Stomach (tissue), 4 donors: ENCODE results near the gene MAB21L4.

ENCODE experiments used
- EP300 ChIP-seq: sonication (generic); formaldehyde crosslinking; IDR thresholded peaks from one replicate; pipeline ENCODE4 v1.6.1; 2017; ENCODE audit warnings: antibody characterized with exemption
- TF ChIP-seq, protein P1 (sequence below), 7 experiments: fragments of 450-650 bp in 4 of 7; fragments of 200-600 bp in 3 of 7; sonication (generic) in 3 of 7; IDR thresholded peaks; one replicate each; pipeline ENCODE4 v1.5.1; 2016 to 2019; ENCODE audit warnings: antibody characterized with exemption in 7 of 7, control low read depth in 2 of 7, mild to moderate bottlenecking in 1 of 7

DNA sequence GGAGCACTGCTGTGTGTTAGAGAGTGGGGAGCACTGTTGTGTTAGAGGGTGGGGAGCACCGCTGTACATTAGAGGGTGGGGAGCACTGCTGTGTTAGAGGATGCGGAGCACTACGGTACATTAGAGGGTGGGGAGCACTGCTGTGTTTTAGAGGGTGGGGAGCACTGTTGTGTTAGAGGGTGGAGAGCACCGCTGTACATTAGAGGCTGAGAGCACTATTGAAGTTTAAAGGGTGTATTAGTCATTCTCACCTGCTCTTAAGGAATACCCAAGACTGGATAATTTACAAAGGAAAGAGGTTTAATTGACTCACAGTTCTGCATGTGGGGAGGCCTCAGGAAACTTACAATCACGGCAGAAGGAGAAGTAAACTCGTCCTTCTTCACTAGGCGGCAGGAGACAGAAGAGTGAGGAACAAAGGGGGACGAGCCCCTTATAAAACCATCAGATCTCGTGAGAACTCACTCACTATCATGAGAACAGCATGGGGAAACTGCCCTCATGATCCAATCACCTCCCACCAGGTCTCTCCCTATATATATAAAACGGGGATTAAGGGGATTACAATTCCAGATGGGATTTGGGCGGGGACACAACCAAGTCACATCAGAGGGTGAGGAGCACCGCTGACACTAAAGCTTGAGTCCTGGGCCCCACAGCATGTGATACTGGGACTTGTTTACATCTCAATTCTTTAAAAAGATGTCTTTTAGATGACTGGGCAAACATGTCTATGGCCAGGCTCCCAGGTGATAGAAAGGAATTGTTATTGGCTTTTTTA is 46.9 kb downstream of the MAB21L4 start:
- TF ChIP-seq, protein P1, sequence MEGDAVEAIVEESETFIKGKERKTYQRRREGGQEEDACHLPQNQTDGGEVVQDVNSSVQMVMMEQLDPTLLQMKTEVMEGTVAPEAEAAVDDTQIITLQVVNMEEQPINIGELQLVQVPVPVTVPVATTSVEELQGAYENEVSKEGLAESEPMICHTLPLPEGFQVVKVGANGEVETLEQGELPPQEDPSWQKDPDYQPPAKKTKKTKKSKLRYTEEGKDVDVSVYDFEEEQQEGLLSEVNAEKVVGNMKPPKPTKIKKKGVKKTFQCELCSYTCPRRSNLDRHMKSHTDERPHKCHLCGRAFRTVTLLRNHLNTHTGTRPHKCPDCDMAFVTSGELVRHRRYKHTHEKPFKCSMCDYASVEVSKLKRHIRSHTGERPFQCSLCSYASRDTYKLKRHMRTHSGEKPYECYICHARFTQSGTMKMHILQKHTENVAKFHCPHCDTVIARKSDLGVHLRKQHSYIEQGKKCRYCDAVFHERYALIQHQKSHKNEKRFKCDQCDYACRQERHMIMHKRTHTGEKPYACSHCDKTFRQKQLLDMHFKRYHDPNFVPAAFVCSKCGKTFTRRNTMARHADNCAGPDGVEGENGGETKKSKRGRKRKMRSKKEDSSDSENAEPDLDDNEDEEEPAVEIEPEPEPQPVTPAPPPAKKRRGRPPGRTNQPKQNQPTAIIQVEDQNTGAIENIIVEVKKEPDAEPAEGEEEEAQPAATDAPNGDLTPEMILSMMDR (IDR thresholded peaks at IDR 0.05): no peak
- no peak for TF ChIP-seq EP300
